Breast epithelium (tissue), 3 donors: ENCODE results near the gene SPATA16.

Experiments used
- CTCF ChIP-seq, 3 donors: fragments of 450-650 bp; IDR thresholded peaks; one replicate each; pipeline ENCODE4 v1.5.1; 2016 to 2017; ENCODE audit warnings: antibody characterized with exemption in 3 of 3, mild to moderate bottlenecking in 3 of 3, moderate library complexity in 3 of 3
- POLR2A ChIP-seq: fragments of 450-650 bp; IDR thresholded peaks from one replicate; pipeline ENCODE4 v1.6.1; 2016; ENCODE audit warnings: antibody characterized with exemption, mild to moderate bottlenecking, moderate library complexity
- POLR2AphosphoS5 ChIP-seq, 3 donors: sonication (generic); formaldehyde crosslinking; IDR thresholded peaks; one replicate each; pipeline ENCODE4 v1.6.1; 2017; ENCODE audit warnings: antibody characterized with exemption in 3 of 3

GRCh38 chr3:173058229-173058628, 82.8 kb downstream of the SPATA16 start:
- TF ChIP-seq CTCF (IDR thresholded peaks at IDR 0.05) (no peak), POLR2A (no peak), POLR2AphosphoS5 (IDR thresholded peaks at IDR 0.05) (no peak)
